ENCODE results near the gene SERPINE2.

- TF ChIP-seq CTCF (IDR thresholded peaks at IDR 0.05) (no peak), POLR2AphosphoS5 (IDR thresholded peaks at IDR 0.05) (no peak), POLR2A (IDR thresholded peaks at IDR 0.05) (no peak)
Measured at GRCh38 chr2:223981241-223981640, 57.8 kb downstream of the SERPINE2 start.

Data from sigmoid colon (tissue), 4 donors.